ENCODE measurements around the gene TSPAN15. TPM values are rescaled to one million over a fixed set of nuclear protein-coding genes. Genes with fewer than 3 reads are reported as not detected.

The TSPAN15 gene
- total RNA-seq, 1 experiment from 2014 or later = 7.7 TPM

- H3K36me3 Mint-ChIP-seq (ENCODE audit: insufficient read depth in 1 of 3, low read depth in 3 of 3) = peaks cover 26 to 40% (median 39%) of the 10 kb centered on the region in 3 experiments
- Histone ChIP-seq H3K4ac (ENCODE audit: low read depth, low read length) (no peak overlapping the region), H3K27me3 (ENCODE audit: insufficient read depth, low read length) (no peaks in the 10 kb centered on the region), H2AFZ (ENCODE audit: low read length) (no peak overlapping the region), H2BK15ac (ENCODE audit: low read depth, low read length) (no peak overlapping the region), H3K18ac (ENCODE audit: insufficient read length, low read depth, low read length) (no peak overlapping the region), H4K8ac (replicated peaks; ENCODE audit: insufficient read length, low read depth, low read length) (no peak overlapping the region), H2BK120ac (ENCODE audit: low read depth, low read length, poor library complexity, severe bottlenecking) (no peak overlapping the region), H3K23me2 (ENCODE audit: insufficient read length, low read depth, low read length, poor library complexity, severe bottlenecking) (no peaks in the 10 kb centered on the region), H4K5ac (ENCODE audit: insufficient read length, low read depth, low read length) (no peak overlapping the region), H3K56ac (ENCODE audit: insufficient read length, low read depth, low read length) (no peak overlapping the region), H2BK20ac (ENCODE audit: low read depth, low read length, poor library complexity, severe bottlenecking) (no peak overlapping the region), H3K14ac (ENCODE audit: insufficient read depth, low read length) (no peak overlapping the region), H3K27ac (ENCODE audit: insufficient read length, low read depth, low read length) (no peak overlapping the region), H3K9me3 (ENCODE audit: control insufficient read depth, low read depth, low read length) (no peaks in the 10 kb centered on the region), H2AK5ac (ENCODE audit: insufficient read length, low read length) (no peak overlapping the region), H4K91ac (ENCODE audit: insufficient read length, low read depth, low read length) (no peak overlapping the region), H2BK12ac (ENCODE audit: insufficient read length, low read depth, low read length) (no peak overlapping the region), H2BK5ac (ENCODE audit: insufficient read length, low read length) (no peak overlapping the region), H3K4me1 (ENCODE audit: insufficient read depth, low read length) (no peaks in the 10 kb centered on the region; the same call in 1 of the 2 replicates), H3T11ph (ENCODE audit: low read length) (no peak overlapping the region), H3K4me2 (ENCODE audit: insufficient read depth, insufficient read length, low read length) (no peak overlapping the region), H3K23ac (ENCODE audit: insufficient read length, low read depth, low read length) (no peak overlapping the region), H4K20me1 (ENCODE audit: control insufficient read depth, insufficient read depth, insufficient read length) (no peaks in the 10 kb centered on the region), H3K79me2 (ENCODE audit: insufficient read depth, low read length) (no peaks in the 10 kb centered on the region), H3K9ac (ENCODE audit: extremely low read depth, insufficient read length, low read length) (no peak overlapping the region), H3K79me1 (ENCODE audit: insufficient read depth, low read depth, low read length, poor library complexity, severe bottlenecking) (no peaks in the 10 kb centered on the region)
- H3K27ac Mint-ChIP-seq = peak overlapping the region in 1 of 3 experiments; percentile 55; a peak in 2 of 7 replicates
- H3K27me3 Mint-ChIP-seq (ENCODE audit: low read depth) = peaks cover 5% of the 10 kb centered on the region
- DNase-seq = no peak
- peaks cover 26 to 31% of the 10 kb centered on the region in 2 experiments for H3K4me1 Mint-ChIP-seq
- no CpG with 5 or more reads among the region's 1 CpG for WGBS (ENCODE audit: extremely low coverage, insufficient read length, low lambda C conversion rate)
- no peaks in the 10 kb centered on the region for H3K9me3 Mint-ChIP-seq
- no peak for TF ChIP-seq CTCF (conservative IDR thresholded peaks at IDR 0.05)
- H3K4me3 Mint-ChIP-seq = no peak overlapping the region
These were observed 48.2 kb upstream of the TSPAN15 start for GRCh38 chr10:69403066-69403465.

Measured in H9 (cell line).